Glutamatergic neuron (in vitro differentiated cells): Measurements from ENCODE around the gene CD300LG. TPM values are rescaled to one million over a fixed set of nuclear protein-coding genes. Genes with fewer than 3 reads are reported as not detected.

ENCODE experiments used
- DNase-seq: peaks from one replicate; pipeline ENCODE4 v3.0.0; 2022
- H3K27ac Mint-ChIP-seq: one replicate; pipeline ENCODE4 v1.8.0; 2020; ENCODE audit warnings: mild to moderate bottlenecking, mixed read lengths, inconsistent platforms; ENCODE audit not compliant: unreplicated experiment
- H3K27me3 Mint-ChIP-seq: one replicate; pipeline ENCODE4 v1.8.0; 2020; ENCODE audit warnings: mild to moderate bottlenecking, moderate library complexity, mixed read lengths, inconsistent platforms; ENCODE audit not compliant: unreplicated experiment
- H3K36me3 Mint-ChIP-seq: one replicate; pipeline ENCODE4 v1.8.0; 2020; ENCODE audit warnings: mild to moderate bottlenecking, mixed read lengths, inconsistent platforms; ENCODE audit not compliant: unreplicated experiment
- H3K4me1 Mint-ChIP-seq: one replicate; pipeline ENCODE4 v1.8.0; 2020; ENCODE audit warnings: mild to moderate bottlenecking, low read depth, mixed read lengths, inconsistent platforms; ENCODE audit not compliant: unreplicated experiment
- H3K4me3 Mint-ChIP-seq: one replicate; pipeline ENCODE4 v1.8.0; 2020; ENCODE audit warnings: mild to moderate bottlenecking, mixed read lengths, inconsistent platforms; ENCODE audit not compliant: unreplicated experiment
- H3K9me3 Mint-ChIP-seq: one replicate; pipeline ENCODE4 v1.8.0; 2020; ENCODE audit warnings: mild to moderate bottlenecking, moderate library complexity, mixed read lengths, inconsistent platforms; ENCODE audit not compliant: unreplicated experiment
- CTCF ChIP-seq: fragments of 200-600 bp; sonication (generic); IDR thresholded peaks from one replicate; pipeline ENCODE4 v1.5.0; 2021; ENCODE audit not compliant: partially characterized antibody, unreplicated experiment
- total RNA-seq: library from RNA; stranded (reverse); fragmentation: NEBNext Ultra II Directional; extraction: Animal tissue kit (Norgen Biotek cat#: 25700); gene quantifications from one replicate; pipeline ENCODE4 v1.2.1, GENCODE V29; 2021; ENCODE audit not compliant: unreplicated experiment

Gene CD300LG
- total RNA-seq, 1 donor from 2014 or later = not detected

DNA sequence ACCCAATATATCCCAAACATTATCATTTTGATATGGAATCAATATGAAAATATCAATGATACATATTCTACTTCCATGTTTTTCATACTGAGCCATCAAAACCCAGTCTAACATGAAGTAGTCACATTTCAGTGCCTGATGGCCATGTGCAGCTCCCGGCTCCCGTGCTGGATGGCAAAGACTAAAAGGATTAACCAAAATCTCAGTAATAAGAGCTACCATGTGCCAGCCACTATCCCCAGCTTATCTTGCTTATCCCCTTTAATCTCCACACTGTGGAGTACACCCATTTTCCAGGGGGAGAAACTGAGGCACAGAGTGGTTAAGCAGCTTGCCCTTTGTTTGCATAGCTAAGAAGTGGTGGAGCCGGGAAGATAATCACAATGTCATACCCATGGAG, 9.2 kb downstream of the CD300LG start:
- H3K27ac Mint-ChIP-seq = no peak overlapping the region
- DNase-seq = no peak
- no peak for TF ChIP-seq CTCF
- peaks cover 3% of the 10 kb centered on the region for H3K27me3 Mint-ChIP-seq
- H3K4me3 Mint-ChIP-seq = no peak overlapping the region
- H3K9me3 Mint-ChIP-seq = peaks cover 3% of the 10 kb centered on the region
- no peaks in the 10 kb centered on the region for H3K36me3 Mint-ChIP-seq
- peaks cover 5% of the 10 kb centered on the region for H3K4me1 Mint-ChIP-seq

GRCh38 chr17:43857141-43857540, 10.2 kb downstream of the CD300LG start:
- Mint-ChIP-seq H3K9me3 (no peaks in the 10 kb centered on the region), H3K36me3 (no peaks in the 10 kb centered on the region), H3K27ac (no peak overlapping the region), H3K4me3 (no peak overlapping the region), H3K4me1 (peaks cover 5% of the 10 kb centered on the region), H3K27me3 (peaks cover 2% of the 10 kb centered on the region)
- no peak for DNase-seq
- no peak for TF ChIP-seq CTCF

- Mint-ChIP-seq H3K9me3 (no peaks in the 10 kb centered on the region), H3K27ac (no peak overlapping the region), H3K4me3 (no peak overlapping the region), H3K4me1 (peaks cover 5% of the 10 kb centered on the region), H3K27me3 (peaks cover 2% of the 10 kb centered on the region), H3K36me3 (no peaks in the 10 kb centered on the region)
- no peak for TF ChIP-seq CTCF
- DNase-seq = no peak
Measured at GRCh38 chr17:43857957-43858600, 11.1 kb downstream of the CD300LG start.

- DNase-seq = no peak
- peaks cover 2% of the 10 kb centered on the region for H3K9me3 Mint-ChIP-seq
- peaks cover 2% of the 10 kb centered on the region for H3K4me1 Mint-ChIP-seq
- no peaks in the 10 kb centered on the region for H3K36me3 Mint-ChIP-seq
- H3K27me3 Mint-ChIP-seq = peaks cover 4% of the 10 kb centered on the region
- no peak overlapping the region for H3K4me3 Mint-ChIP-seq
- no peak for TF ChIP-seq CTCF
- no peak overlapping the region for H3K27ac Mint-ChIP-seq
Measured at GRCh38 chr17:43860077-43860725, 13.2 kb downstream of the CD300LG start.

GRCh38 chr17:43860927-43861622, 14.1 kb downstream of the CD300LG start:
- no peak overlapping the region for H3K4me3 Mint-ChIP-seq
- H3K27ac Mint-ChIP-seq = no peak overlapping the region
- DNase-seq = no peak
- H3K9me3 Mint-ChIP-seq = peaks cover 2% of the 10 kb centered on the region
- peaks cover 4% of the 10 kb centered on the region for H3K27me3 Mint-ChIP-seq
- TF ChIP-seq CTCF = no peak
- no peaks in the 10 kb centered on the region for H3K4me1 Mint-ChIP-seq
- H3K36me3 Mint-ChIP-seq = no peaks in the 10 kb centered on the region
